H1 (cell line): ENCODE measurements around the gene LRRC4C. TPM values are rescaled to one million over a fixed set of nuclear protein-coding genes. Genes with fewer than 3 reads are reported as not detected.

Source experiments
- CTBP2 ChIP-seq: IDR thresholded peaks from 2 replicates; pipeline ENCODE4 v1.7.0; 2011; ENCODE audit warnings: borderline replicate concordance, mild to moderate bottlenecking, moderate library complexity, mixed read lengths, low read length; ENCODE audit not compliant: insufficient read depth, insufficient read length
- CTCF ChIP-seq, 3 experiments: IDR thresholded peaks; 1 replicate in 2 of 3; 2 replicates in 1 of 3; pipeline versions ENCODE4 v1.5.1 to v1.6.1; 2011; ENCODE audit warnings: low read length in 3 of 3, mild to moderate bottlenecking in 3 of 3, inconsistent platforms in 2 of 3, low read depth in 1 of 3, moderate library complexity in 1 of 3; ENCODE audit not compliant: insufficient read depth in 1 of 3; ENCODE audit errors: control extremely low read depth in 1 of 3
- polyA plus RNA-seq, 7 experiments: library from polyadenylated mRNA; depleted of rRNA in 3 of 7; stranded (reverse) in 5 of 7; unstranded in 2 of 7; fragments of >200 nt in 5 of 7; fragments of 200-250 nt in 2 of 7; gene quantifications; 1 replicate in 5 of 7; 2 replicates in 1 of 7; 4 replicates in 1 of 7; pipeline versions ENCODE4 v1.2.1 to v1.2.3, GENCODE V29; 2011 to 2013; ENCODE audit warnings: missing spikeins in 2 of 7, mixed read lengths in 2 of 7
- total RNA-seq: library from RNA; stranded (reverse); fragmentation: NEBNext Ultra II Directional; extraction: Animal tissue kit (Norgen Biotek cat#: 25700); gene quantifications from 2 replicates; pipeline ENCODE4 v1.2.1, GENCODE V29; 2021

Gene LRRC4C
- total and polyA plus RNA-seq, 2 of the 8 experiments (the other 6 are each of a cell fraction or from before 2014, with no cell fraction given) = 0.23 to 2.2 TPM

GRCh38 chr11:41456269-41456668 lies 3.2 kb downstream of the LRRC4C start (continued):
- TF ChIP-seq CTBP2 (no peak), CTCF (IDR thresholded peaks at IDR 0.05; ENCODE audit: control extremely low read depth in 1 of 3, insufficient read depth in 1 of 3, low read depth in 1 of 3, low read length in 3 of 3) (no peak)
